ENCODE results near the gene ZNF559. TPM values are rescaled to one million over a fixed set of nuclear protein-coding genes. Genes with fewer than 3 reads are reported as not detected.

Gene ZNF559
- total and polyA plus RNA-seq, 2 experiments from 2014 or later = 13.1 to 22.7 TPM

DNA sequence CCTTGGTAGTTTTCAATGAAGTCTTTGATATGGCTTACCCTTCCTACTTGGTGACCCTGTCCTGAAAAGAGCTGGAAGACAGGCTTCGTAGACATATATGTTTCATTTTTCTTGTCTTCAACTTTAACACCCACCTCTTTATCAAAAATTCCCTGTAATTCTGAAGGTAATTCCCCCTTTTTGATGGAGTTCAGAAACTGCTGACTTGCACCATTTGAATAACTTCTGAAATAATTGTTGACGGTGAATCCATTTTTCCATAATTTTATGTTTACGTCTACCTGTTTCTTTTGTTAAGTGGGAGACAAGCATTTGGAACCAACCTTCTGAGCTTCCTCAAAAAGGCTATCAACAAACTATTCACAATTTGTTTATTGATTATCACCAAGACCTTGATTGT lies 24.3 kb downstream of the ZNF559 start:
- peaks cover 12% of the 10 kb centered on the region for H3K36me3 ChIP-seq (replicated peaks; ENCODE audit: insufficient read depth, low read depth)
- no peak overlapping the region for H3K4me2 ChIP-seq
- no peak overlapping the region for H3K4me3 ChIP-seq
- no peaks in the 10 kb centered on the region for H3K4me1 ChIP-seq (ENCODE audit: insufficient read depth)
- no peak for TF ChIP-seq EZH2phosphoT487 (IDR thresholded peaks at IDR 0.05; ENCODE audit: low read depth, severe bottlenecking, unreplicated experiment)
- TF ChIP-seq, protein P1, sequence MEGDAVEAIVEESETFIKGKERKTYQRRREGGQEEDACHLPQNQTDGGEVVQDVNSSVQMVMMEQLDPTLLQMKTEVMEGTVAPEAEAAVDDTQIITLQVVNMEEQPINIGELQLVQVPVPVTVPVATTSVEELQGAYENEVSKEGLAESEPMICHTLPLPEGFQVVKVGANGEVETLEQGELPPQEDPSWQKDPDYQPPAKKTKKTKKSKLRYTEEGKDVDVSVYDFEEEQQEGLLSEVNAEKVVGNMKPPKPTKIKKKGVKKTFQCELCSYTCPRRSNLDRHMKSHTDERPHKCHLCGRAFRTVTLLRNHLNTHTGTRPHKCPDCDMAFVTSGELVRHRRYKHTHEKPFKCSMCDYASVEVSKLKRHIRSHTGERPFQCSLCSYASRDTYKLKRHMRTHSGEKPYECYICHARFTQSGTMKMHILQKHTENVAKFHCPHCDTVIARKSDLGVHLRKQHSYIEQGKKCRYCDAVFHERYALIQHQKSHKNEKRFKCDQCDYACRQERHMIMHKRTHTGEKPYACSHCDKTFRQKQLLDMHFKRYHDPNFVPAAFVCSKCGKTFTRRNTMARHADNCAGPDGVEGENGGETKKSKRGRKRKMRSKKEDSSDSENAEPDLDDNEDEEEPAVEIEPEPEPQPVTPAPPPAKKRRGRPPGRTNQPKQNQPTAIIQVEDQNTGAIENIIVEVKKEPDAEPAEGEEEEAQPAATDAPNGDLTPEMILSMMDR (IDR thresholded peaks at IDR 0.05; ENCODE audit: poor library complexity) = no peak
- no peak for TF ChIP-seq EZH2 (IDR thresholded peaks at IDR 0.05; ENCODE audit: borderline replicate concordance)
- H3K9me3 ChIP-seq (ENCODE audit: low read depth) = peaks cover 58% of the 10 kb centered on the region
- H3K27ac ChIP-seq = no peak overlapping the region
- DNase-seq (ENCODE audit: low spot score) = no peak
- no peak overlapping the region for H2AFZ ChIP-seq
- WGBS (ENCODE audit: low lambda C conversion rate, missing lambda C conversion rate) = 97% methylated on average over 3 of the region's 3 CpGs
- no peaks in the 10 kb centered on the region for H4K20me1 ChIP-seq (ENCODE audit: insufficient read depth, poor library complexity, severe bottlenecking)
- H3K27me3 ChIP-seq = no peaks in the 10 kb centered on the region
- H3K9me2 ChIP-seq (replicated peaks; ENCODE audit: insufficient read depth) = no peaks in the 10 kb centered on the region
- no peaks in the 10 kb centered on the region for H3K79me2 ChIP-seq

DNA sequence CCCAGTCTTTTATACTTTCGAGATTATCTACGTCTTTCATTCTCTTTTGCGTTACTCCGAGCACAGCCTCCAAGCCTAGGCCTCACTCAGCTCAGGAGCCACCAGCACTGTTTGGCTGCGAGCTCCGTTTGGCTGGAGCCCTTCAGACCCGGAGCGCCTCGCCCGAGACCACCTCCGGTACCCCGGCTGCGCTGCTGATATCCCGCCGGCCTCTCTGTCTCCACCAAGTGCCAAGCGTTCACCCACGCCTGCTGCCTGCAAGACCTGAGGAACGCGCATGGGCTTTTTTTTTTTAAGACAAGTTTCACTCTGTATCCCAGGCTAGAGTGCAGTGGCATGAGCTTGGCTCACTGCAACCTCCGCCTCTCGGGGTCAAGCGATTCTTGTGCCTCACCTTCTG lies 24.7 kb downstream of the ZNF559 start:
- TF ChIP-seq EZH2phosphoT487 (IDR thresholded peaks at IDR 0.05; ENCODE audit: low read depth, severe bottlenecking, unreplicated experiment) (no peak), EZH2 (IDR thresholded peaks at IDR 0.05; ENCODE audit: borderline replicate concordance) (no peak)
- TF ChIP-seq, protein P1 (IDR thresholded peaks at IDR 0.05; ENCODE audit: poor library complexity) = no peak
- H4K20me1 ChIP-seq (ENCODE audit: insufficient read depth, poor library complexity, severe bottlenecking) = no peaks in the 10 kb centered on the region
- WGBS (ENCODE audit: low lambda C conversion rate, missing lambda C conversion rate) = 99% methylated on average over 22 of the region's 22 CpGs
- peaks cover 12% of the 10 kb centered on the region for H3K36me3 ChIP-seq (replicated peaks; ENCODE audit: insufficient read depth, low read depth)
- H3K4me3 ChIP-seq = no peak overlapping the region
- H3K4me1 ChIP-seq (ENCODE audit: insufficient read depth) = no peaks in the 10 kb centered on the region
- no peaks in the 10 kb centered on the region for H3K9me2 ChIP-seq (replicated peaks; ENCODE audit: insufficient read depth)
- H3K27ac ChIP-seq = no peak overlapping the region
- DNase-seq (ENCODE audit: low spot score) = no peak
- no peak overlapping the region for H3K4me2 ChIP-seq
- no peaks in the 10 kb centered on the region for H3K27me3 ChIP-seq
- H3K9me3 ChIP-seq (ENCODE audit: low read depth) = peaks cover 53% of the 10 kb centered on the region
- H3K79me2 ChIP-seq = no peaks in the 10 kb centered on the region
- no peak overlapping the region for H2AFZ ChIP-seq

DNA sequence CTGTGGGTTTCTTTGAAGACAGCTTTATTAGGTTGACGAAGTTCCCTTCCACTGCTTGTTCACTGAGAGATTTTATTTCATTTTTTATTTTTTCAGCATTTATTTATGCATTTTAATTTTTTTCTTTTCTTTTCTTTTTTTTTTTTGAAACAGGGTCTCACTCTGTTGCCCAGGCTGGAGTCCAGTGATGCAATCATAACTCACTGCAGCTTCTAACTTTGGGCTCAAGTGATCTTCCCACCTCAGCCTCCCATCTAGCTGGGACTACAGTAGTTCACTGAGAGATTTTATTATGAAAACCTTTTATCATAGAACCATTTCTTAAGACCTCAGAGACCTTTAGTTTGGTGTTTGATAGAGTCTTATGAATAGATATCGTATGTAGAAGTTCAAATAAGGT lies 28.5 kb downstream of the ZNF559 start:
- H3K27ac ChIP-seq = no peak overlapping the region
- no peak for DNase-seq (ENCODE audit: low spot score)
- peaks cover 50% of the 10 kb centered on the region for H3K9me3 ChIP-seq (ENCODE audit: low read depth)
- no peaks in the 10 kb centered on the region for H3K9me2 ChIP-seq (replicated peaks; ENCODE audit: insufficient read depth)
- no peak overlapping the region for H2AFZ ChIP-seq
- H3K79me2 ChIP-seq = no peaks in the 10 kb centered on the region
- H4K20me1 ChIP-seq (ENCODE audit: insufficient read depth, poor library complexity, severe bottlenecking) = no peaks in the 10 kb centered on the region
- no peaks in the 10 kb centered on the region for H3K36me3 ChIP-seq (replicated peaks; ENCODE audit: insufficient read depth, low read depth)
- no peaks in the 10 kb centered on the region for H3K4me1 ChIP-seq (ENCODE audit: insufficient read depth)
- WGBS (ENCODE audit: low lambda C conversion rate, missing lambda C conversion rate) = 93% methylated on average over 2 of the region's 2 CpGs
- TF ChIP-seq, protein P1 (IDR thresholded peaks at IDR 0.05; ENCODE audit: poor library complexity) = no peak
- no peak for TF ChIP-seq EZH2phosphoT487 (IDR thresholded peaks at IDR 0.05; ENCODE audit: low read depth, severe bottlenecking, unreplicated experiment)
- no peak for TF ChIP-seq EZH2 (IDR thresholded peaks at IDR 0.05; ENCODE audit: borderline replicate concordance)
- H3K4me3 ChIP-seq = no peak overlapping the region
- H3K4me2 ChIP-seq = no peak overlapping the region
- no peaks in the 10 kb centered on the region for H3K27me3 ChIP-seq

DNA sequence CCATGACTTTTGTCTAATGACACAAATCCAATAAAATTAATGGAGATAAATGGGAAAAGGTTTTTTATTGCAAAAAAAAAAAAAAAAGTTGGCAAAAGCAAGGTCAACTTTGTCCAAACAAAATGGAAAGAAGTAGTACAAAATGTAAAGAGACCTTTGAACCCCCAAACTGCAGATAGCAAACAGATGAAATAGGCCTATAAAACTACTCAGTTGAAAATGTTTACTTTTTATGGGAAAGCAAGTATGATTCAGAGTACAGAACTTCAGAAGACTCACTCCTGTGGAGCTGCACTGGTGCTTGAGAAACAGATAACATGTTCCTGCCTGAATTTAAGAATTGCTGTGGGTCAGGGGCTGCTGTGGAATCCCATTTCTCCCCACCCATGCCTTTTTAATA lies 29.0 kb downstream of the ZNF559 start:
- no peak overlapping the region for H2AFZ ChIP-seq
- H3K9me2 ChIP-seq (replicated peaks; ENCODE audit: insufficient read depth) = no peaks in the 10 kb centered on the region
- H3K4me1 ChIP-seq (ENCODE audit: insufficient read depth) = no peaks in the 10 kb centered on the region
- no peaks in the 10 kb centered on the region for H3K36me3 ChIP-seq (replicated peaks; ENCODE audit: insufficient read depth, low read depth)
- H3K9me3 ChIP-seq (ENCODE audit: low read depth) = peaks cover 47% of the 10 kb centered on the region
- TF ChIP-seq EZH2phosphoT487 (IDR thresholded peaks at IDR 0.05; ENCODE audit: low read depth, severe bottlenecking, unreplicated experiment) (no peak), EZH2 (IDR thresholded peaks at IDR 0.05; ENCODE audit: borderline replicate concordance) (no peak)
- TF ChIP-seq, protein P1 (IDR thresholded peaks at IDR 0.05; ENCODE audit: poor library complexity) = no peak
- H3K27ac ChIP-seq = no peak overlapping the region
- no peak overlapping the region for H3K4me2 ChIP-seq
- H3K79me2 ChIP-seq = no peaks in the 10 kb centered on the region
- no peaks in the 10 kb centered on the region for H3K27me3 ChIP-seq
- no peak for DNase-seq (ENCODE audit: low spot score)
- H3K4me3 ChIP-seq = no peak overlapping the region
- H4K20me1 ChIP-seq (ENCODE audit: insufficient read depth, poor library complexity, severe bottlenecking) = no peaks in the 10 kb centered on the region

All from hepatocyte (in vitro differentiated cells).